ENCODE measurements around the gene TGFB2.

TGFB2 gene

GRCh38 chr1:218361298-218362065 lies 16.3 kb downstream of the TGFB2 start:
- Histone ChIP-seq H4K12ac (ENCODE audit: low read depth, low read length) (no peak overlapping the region), H2AFZ (ENCODE audit: insufficient read depth, low read length, poor library complexity) (no peak overlapping the region), H3K9ac (ENCODE audit: low read length) (no peak overlapping the region), H3K4me1 (ENCODE audit: control insufficient read depth in 1 of 2, insufficient read depth in 2 of 2, low read length in 2 of 2) (peaks cover 0 to 2% of the 10 kb centered on the region in 2 experiments), H2BK120ac (ENCODE audit: insufficient read depth, low read length, poor library complexity) (peak overlapping the region; percentile 25), H3K9me3 (ENCODE audit: insufficient read depth, low read depth, low read length) (no peaks in the 10 kb centered on the region), H3K4ac (ENCODE audit: low read depth, low read length) (no peak overlapping the region), H3K18ac (ENCODE audit: low read length) (no peak overlapping the region), H2BK12ac (ENCODE audit: low read length) (no peak overlapping the region), H3K79me1 (ENCODE audit: low read length) (peaks cover 2% of the 10 kb centered on the region), H3K4me3 (ENCODE audit: low read depth, low read length) (no peak overlapping the region), H2AK5ac (ENCODE audit: low read length) (no peak overlapping the region), H3K4me2 (ENCODE audit: low read length) (no peak overlapping the region), H3K23ac (ENCODE audit: low read length) (no peak overlapping the region), H3K27ac (ENCODE audit: low read depth, low read length) (no peak overlapping the region), H4K91ac (ENCODE audit: low read depth, low read length) (no peak overlapping the region), H3K27me3 (ENCODE audit: insufficient read depth, low read length) (no peaks in the 10 kb centered on the region), H3K79me2 (ENCODE audit: control insufficient read depth, insufficient read depth, low read length, poor library complexity) (no peaks in the 10 kb centered on the region), H2BK5ac (ENCODE audit: low read depth, low read length, poor library complexity) (no peak overlapping the region), H4K8ac (ENCODE audit: low read depth, low read length) (no peak overlapping the region), H3K14ac (ENCODE audit: low read length) (no peak overlapping the region), H3K36me3 (ENCODE audit: control insufficient read depth in 1 of 2, insufficient read depth in 2 of 2, low read length in 2 of 2) (peaks cover 0 to 1% of the 10 kb centered on the region in 2 experiments)
- no peak for DNase-seq
- no CpG with 5 or more reads among the region's 7 CpGs for WGBS (ENCODE audit: extremely low coverage, insufficient coverage, insufficient read length)

GRCh38 chr1:218362418-218363076 lies 17.4 kb downstream of the TGFB2 start:
- Histone ChIP-seq H3K27me3 (ENCODE audit: insufficient read depth, low read length) (no peaks in the 10 kb centered on the region), H3K27ac (ENCODE audit: low read depth, low read length) (no peak overlapping the region), H3K14ac (ENCODE audit: low read length) (no peak overlapping the region)

GRCh38 chr1:218363141-218363540 lies 18.0 kb downstream of the TGFB2 start:
- H2BK5ac ChIP-seq (ENCODE audit: low read depth, low read length, poor library complexity) = no peak overlapping the region
- DNase-seq = no peak
- H3K9me3 ChIP-seq (ENCODE audit: insufficient read depth, low read depth, low read length) = no peaks in the 10 kb centered on the region
- no peak overlapping the region for H3K27ac ChIP-seq (ENCODE audit: low read depth, low read length)
- H3K4me3 ChIP-seq (ENCODE audit: low read depth, low read length) = no peak overlapping the region
- no peak overlapping the region for H4K91ac ChIP-seq (ENCODE audit: low read depth, low read length)
- no peak overlapping the region for H3K14ac ChIP-seq (ENCODE audit: low read length)
- no peak overlapping the region for H3K4me2 ChIP-seq (ENCODE audit: low read length)
- H3K36me3 ChIP-seq (ENCODE audit: control insufficient read depth in 1 of 2, insufficient read depth in 2 of 2, low read length in 2 of 2) = peaks cover 0 to 3% of the 10 kb centered on the region in 2 experiments
- H4K8ac ChIP-seq (ENCODE audit: low read depth, low read length) = no peak overlapping the region
- H3K79me2 ChIP-seq (ENCODE audit: control insufficient read depth, insufficient read depth, low read length, poor library complexity) = no peaks in the 10 kb centered on the region
- no CpG with 5 or more reads among the region's 1 CpG for WGBS (ENCODE audit: extremely low coverage, insufficient coverage, insufficient read length)
- no peak overlapping the region for H3K23ac ChIP-seq (ENCODE audit: low read length)
- peaks cover 2% of the 10 kb centered on the region for H3K79me1 ChIP-seq (ENCODE audit: low read length)
- H3K27me3 ChIP-seq (ENCODE audit: insufficient read depth, low read length) = no peaks in the 10 kb centered on the region
- no peak overlapping the region for H3K9ac ChIP-seq (ENCODE audit: low read length)
- no peak overlapping the region for H3K18ac ChIP-seq (ENCODE audit: low read length)
- H2BK12ac ChIP-seq (ENCODE audit: low read length) = no peak overlapping the region
- H3K4ac ChIP-seq (ENCODE audit: low read depth, low read length) = no peak overlapping the region
- no peak overlapping the region for H4K12ac ChIP-seq (ENCODE audit: low read depth, low read length)
- H3K4me1 ChIP-seq (ENCODE audit: control insufficient read depth in 1 of 2, insufficient read depth in 2 of 2, low read length in 2 of 2) = peaks cover 2 to 3% of the 10 kb centered on the region in 2 experiments
- H2BK120ac ChIP-seq (ENCODE audit: insufficient read depth, low read length, poor library complexity) = no peak overlapping the region
- no peak overlapping the region for H2AFZ ChIP-seq (ENCODE audit: insufficient read depth, low read length, poor library complexity)
- H2AK5ac ChIP-seq (ENCODE audit: low read length) = no peak overlapping the region

More at GRCh38 chr1:218362418-218363076, 17.4 kb downstream of the TGFB2 start:
- peaks cover 2% of the 10 kb centered on the region for H3K79me1 ChIP-seq (ENCODE audit: low read length)
- H3K9me3 ChIP-seq (ENCODE audit: insufficient read depth, low read depth, low read length) = no peaks in the 10 kb centered on the region
- WGBS (ENCODE audit: extremely low coverage, insufficient coverage, insufficient read length) = no CpG with 5 or more reads among the region's 5 CpGs
- H3K79me2 ChIP-seq (ENCODE audit: control insufficient read depth, insufficient read depth, low read length, poor library complexity) = no peaks in the 10 kb centered on the region
- no peak overlapping the region for H2AFZ ChIP-seq (ENCODE audit: insufficient read depth, low read length, poor library complexity)
- no peak overlapping the region for H4K8ac ChIP-seq (ENCODE audit: low read depth, low read length)
- H4K12ac ChIP-seq (ENCODE audit: low read depth, low read length) = no peak overlapping the region
- no peak overlapping the region for H2BK12ac ChIP-seq (ENCODE audit: low read length)
- no peak overlapping the region for H2AK5ac ChIP-seq (ENCODE audit: low read length)
- no peak overlapping the region for H2BK5ac ChIP-seq (ENCODE audit: low read depth, low read length, poor library complexity)
- H3K18ac ChIP-seq (ENCODE audit: low read length) = no peak overlapping the region
- H3K4ac ChIP-seq (ENCODE audit: low read depth, low read length) = no peak overlapping the region
- H4K91ac ChIP-seq (ENCODE audit: low read depth, low read length) = no peak overlapping the region
- no peak overlapping the region for H2BK120ac ChIP-seq (ENCODE audit: insufficient read depth, low read length, poor library complexity)
- no peak overlapping the region for H3K4me3 ChIP-seq (ENCODE audit: low read depth, low read length)
- peaks cover 0 to 3% of the 10 kb centered on the region in 2 experiments for H3K36me3 ChIP-seq (ENCODE audit: control insufficient read depth in 1 of 2, insufficient read depth in 2 of 2, low read length in 2 of 2)
- no peak overlapping the region for H3K9ac ChIP-seq (ENCODE audit: low read length)
- no peak overlapping the region for H3K4me2 ChIP-seq (ENCODE audit: low read length)
- H3K4me1 ChIP-seq (ENCODE audit: control insufficient read depth in 1 of 2, insufficient read depth in 2 of 2, low read length in 2 of 2) = peaks cover 2 to 3% of the 10 kb centered on the region in 2 experiments
- no peak overlapping the region for H3K23ac ChIP-seq (ENCODE audit: low read length)
- DNase-seq = no peak

GRCh38 chr1:218364028-218364710 lies 19.0 kb downstream of the TGFB2 start:
- Histone ChIP-seq H4K8ac (ENCODE audit: low read depth, low read length) (no peak overlapping the region), H3K36me3 (ENCODE audit: control insufficient read depth in 1 of 2, insufficient read depth in 2 of 2, low read length in 2 of 2) (peaks cover 0 to 3% of the 10 kb centered on the region in 2 experiments), H3K79me2 (ENCODE audit: control insufficient read depth, insufficient read depth, low read length, poor library complexity) (no peaks in the 10 kb centered on the region), H3K9me3 (ENCODE audit: insufficient read depth, low read depth, low read length) (no peaks in the 10 kb centered on the region), H3K4me1 (ENCODE audit: control insufficient read depth in 1 of 2, insufficient read depth in 2 of 2, low read length in 2 of 2) (peaks cover 2 to 3% of the 10 kb centered on the region in 2 experiments), H3K27ac (ENCODE audit: low read depth, low read length) (no peak overlapping the region), H2BK5ac (ENCODE audit: low read depth, low read length, poor library complexity) (no peak overlapping the region), H3K4me2 (ENCODE audit: low read length) (no peak overlapping the region), H3K4me3 (ENCODE audit: low read depth, low read length) (no peak overlapping the region), H3K27me3 (ENCODE audit: insufficient read depth, low read length) (no peaks in the 10 kb centered on the region), H2BK120ac (ENCODE audit: insufficient read depth, low read length, poor library complexity) (no peak overlapping the region), H2AFZ (ENCODE audit: insufficient read depth, low read length, poor library complexity) (no peak overlapping the region), H3K14ac (ENCODE audit: low read length) (no peak overlapping the region), H3K79me1 (ENCODE audit: low read length) (peaks cover 2% of the 10 kb centered on the region), H2BK12ac (ENCODE audit: low read length) (peak overlapping the region; percentile 71), H3K4ac (ENCODE audit: low read depth, low read length) (no peak overlapping the region), H3K9ac (ENCODE audit: low read length) (no peak overlapping the region), H4K12ac (ENCODE audit: low read depth, low read length) (no peak overlapping the region), H4K91ac (ENCODE audit: low read depth, low read length) (peak overlapping the region; percentile 64), H3K18ac (ENCODE audit: low read length) (no peak overlapping the region), H2AK5ac (ENCODE audit: low read length) (no peak overlapping the region), H3K23ac (ENCODE audit: low read length) (no peak overlapping the region)
- DNase-seq = no peak
- no CpG with 5 or more reads among the region's 8 CpGs for WGBS (ENCODE audit: extremely low coverage, insufficient coverage, insufficient read length)

Measured in trophoblast cell (in vitro differentiated cells and primary cell).